ENCODE data around the gene GALNT17.

Gene GALNT17

GRCh38 chr7:71645836-71646235 is 513.9 kb downstream of the GALNT17 start:
- no peak for DNase-seq

- no peak for DNase-seq
Observed at GRCh38 chr7:71649812-71650211, 517.9 kb downstream of the GALNT17 start.

GRCh38 chr7:71650653-71651337 is 518.9 kb downstream of the GALNT17 start:
- no peak for DNase-seq

- no peak for DNase-seq
Observed at GRCh38 chr7:71652510-71652909, 520.6 kb downstream of the GALNT17 start.

- DNase-seq: no peak
Observed at GRCh38 chr7:71657386-71657785, 525.4 kb downstream of the GALNT17 start.

- no peak for DNase-seq
Observed at GRCh38 chr7:71659622-71660021, 527.7 kb downstream of the GALNT17 start.

GRCh38 chr7:71661671-71662224 is 529.8 kb downstream of the GALNT17 start:
- no peak for DNase-seq

GRCh38 chr7:71665716-71666115 is 533.8 kb downstream of the GALNT17 start:
- no peak for DNase-seq

GRCh38 chr7:71668572-71668971 is 536.6 kb downstream of the GALNT17 start:
- no peak for DNase-seq

GRCh38 chr7:71679480-71679879 is 547.5 kb downstream of the GALNT17 start:
- DNase-seq: no peak

- DNase-seq: no peak
Observed at GRCh38 chr7:71682181-71682580, 550.2 kb downstream of the GALNT17 start.

- DNase-seq: no peak
Observed at GRCh38 chr7:71682841-71683781, 551.2 kb downstream of the GALNT17 start.

- no peak for DNase-seq
Observed at GRCh38 chr7:71687286-71687685, 555.3 kb downstream of the GALNT17 start.

GRCh38 chr7:71687831-71688599 is 556.1 kb downstream of the GALNT17 start:
- no peak for DNase-seq

- DNase-seq: no peak
Observed at GRCh38 chr7:71691538-71691937, 559.6 kb downstream of the GALNT17 start.

- no peak for DNase-seq
Observed at GRCh38 chr7:71694665-71695064, 562.7 kb downstream of the GALNT17 start.

- no peak for DNase-seq
Observed at GRCh38 chr7:71695186-71695585, 563.2 kb downstream of the GALNT17 start.

GRCh38 chr7:71696511-71696910 is 564.6 kb downstream of the GALNT17 start:
- no peak for DNase-seq

- DNase-seq: no peak
Observed at GRCh38 chr7:71697400-71697799, 565.5 kb downstream of the GALNT17 start.

GRCh38 chr7:71705217-71705616 is 573.3 kb downstream of the GALNT17 start:
- no peak for DNase-seq

- no peak for DNase-seq
Observed at GRCh38 chr7:71705901-71706596, 574.1 kb downstream of the GALNT17 start.

- no peak for DNase-seq
Observed at GRCh38 chr7:71706597-71706975, 574.6 kb downstream of the GALNT17 start.
